ENCODE measurements around the gene LY6G6C.
A peak's percentile ranks its signal among the peaks of the same experiment; 100 is the strongest.

LY6G6C gene

GRCh38 chr6:31707701-31708100 lies 13.8 kb downstream of the LY6G6C start:
- Mint-ChIP-seq H3K27ac (no peak overlapping the region), H3K9me3 (no peaks in the 10 kb centered on the region), H3K4me3 (no peak overlapping the region), H3K27me3 (peaks cover 7% of the 10 kb centered on the region), H3K4me1 (peaks cover 15% of the 10 kb centered on the region)
- ATAC-seq (no peak), DNase-seq (no peak)

DNA sequence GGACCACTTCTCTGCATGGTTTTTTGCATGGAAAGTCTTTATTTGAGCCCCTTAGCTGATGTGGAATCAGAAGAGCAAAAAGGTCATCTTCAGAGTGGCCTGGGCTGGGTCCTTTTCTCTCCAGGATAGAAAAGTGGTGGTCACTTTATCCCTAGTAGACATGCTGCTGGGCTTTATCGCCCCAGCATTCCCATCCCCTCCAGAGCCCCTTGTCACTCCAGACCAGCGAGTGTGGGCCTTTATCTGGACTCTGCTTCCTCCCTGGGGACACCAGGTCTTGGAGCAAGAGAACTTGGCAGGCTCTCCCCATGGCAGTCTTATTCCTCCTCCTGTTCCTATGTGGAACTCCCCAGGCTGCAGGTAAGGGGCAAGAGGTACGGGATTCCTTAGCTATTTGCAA lies 14.9 kb downstream of the LY6G6C start, which contains the start of gene LY6G6F:
TSS of gene LY6G6F (plus strand) at position 268 of the 400 bp plus-strand sequence. CDS start at position 309, 41 bp downstream.
- H3K27me3 Mint-ChIP-seq = no peaks in the 10 kb centered on the region
- peak within 1 kb of the TSS in 1 of 2 donors; percentile 57 for H3K27ac Mint-ChIP-seq
- no peak for DNase-seq

DNA sequence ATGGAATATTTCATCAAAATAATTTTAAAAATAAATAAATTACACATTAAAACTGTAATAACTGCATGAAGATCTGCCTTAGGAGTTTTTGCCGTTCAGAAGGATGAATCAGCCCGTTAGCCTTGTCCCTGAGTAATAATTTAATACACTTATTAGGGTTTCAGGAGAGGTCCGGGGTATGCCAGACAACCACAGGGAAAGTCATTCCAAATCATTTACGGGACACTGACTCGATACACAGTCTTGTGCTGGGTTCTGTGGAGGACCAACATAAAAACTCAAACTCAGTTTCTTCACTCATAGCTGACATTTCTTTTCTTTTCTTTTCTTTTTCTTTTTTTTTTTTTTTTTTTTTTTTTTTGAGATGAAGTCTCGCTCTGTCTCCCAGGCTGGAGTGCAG lies 15.6 kb downstream of the LY6G6C start:
- no peaks in the 10 kb centered on the region for H3K9me3 Mint-ChIP-seq
- no peak overlapping the region for H3K4me3 Mint-ChIP-seq
- no peaks in the 10 kb centered on the region for H3K27me3 Mint-ChIP-seq

More for the DNA sequence above, 14.9 kb downstream of the LY6G6C start, which contains the start of gene LY6G6F:
- peaks cover 22% of the 10 kb centered on the region for H3K4me1 Mint-ChIP-seq
- no peak for ATAC-seq
- no peaks in the 10 kb centered on the region for H3K9me3 Mint-ChIP-seq
- H3K4me3 Mint-ChIP-seq = no peak within 1 kb of the TSS

DNA sequence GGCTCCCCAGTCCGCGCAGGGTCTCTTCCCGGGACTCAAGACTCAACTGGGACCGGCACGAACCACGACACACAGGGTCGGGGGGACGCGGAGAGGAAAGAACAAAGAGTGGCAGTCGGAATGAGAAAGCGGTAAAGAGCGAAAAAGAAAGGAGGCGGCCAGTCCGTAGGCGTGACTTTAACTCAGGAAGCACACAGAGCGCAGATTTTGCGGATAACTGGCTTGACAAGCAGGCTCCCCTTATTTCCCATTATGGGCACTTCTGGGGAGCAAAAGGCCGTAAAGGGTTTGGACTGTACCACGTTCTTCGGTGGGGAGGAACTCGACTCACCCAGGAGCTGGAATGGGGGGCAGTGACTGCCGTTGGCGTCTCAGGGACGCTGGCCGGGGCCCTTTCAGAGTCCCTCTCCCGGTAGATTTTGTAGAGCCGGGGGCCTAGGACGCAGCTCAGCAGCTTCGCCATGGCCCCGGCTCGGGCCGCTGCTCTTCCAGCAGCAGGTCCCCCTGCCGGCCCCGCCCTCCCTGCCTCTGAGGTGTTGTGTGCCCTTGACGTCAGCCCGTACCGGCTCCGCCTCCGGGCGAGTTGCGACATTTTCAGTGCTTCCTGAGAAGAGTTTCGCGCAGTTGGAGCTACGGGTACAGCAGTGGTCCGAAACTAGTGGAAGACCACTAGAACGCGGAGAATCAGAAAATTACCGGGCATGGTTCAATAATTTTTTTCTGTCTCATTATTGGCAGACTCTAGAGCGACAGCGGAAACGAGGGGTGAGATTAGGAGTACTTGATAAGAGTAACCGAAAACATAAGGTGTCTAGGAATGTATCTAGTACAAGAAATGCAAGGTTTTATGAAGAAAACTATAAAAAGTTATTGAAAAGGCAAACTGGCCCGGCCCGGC lies 18.5 kb downstream of the LY6G6C start, which contains the start of gene ABHD16A:
TSS of gene ABHD16A (minus strand) at position 506 of the 898 bp plus-strand sequence. CDS start at position 463, 43 bp downstream.
- Mint-ChIP-seq H3K4me3 (peak within 1 kb of the TSS; percentile 96), H3K27ac (peak within 1 kb of the TSS; percentile 91 to 98), H3K4me1 (peaks cover 25% of the 10 kb centered on the region), H3K9me3 (no peaks in the 10 kb centered on the region), H3K27me3 (no peaks in the 10 kb centered on the region)
- ATAC-seq (peak; percentile 98), DNase-seq (peak; percentile 95 to 97)

More for the DNA sequence above, 15.6 kb downstream of the LY6G6C start:
- Mint-ChIP-seq H3K27ac (no peak overlapping the region), H3K4me1 (peaks cover 24% of the 10 kb centered on the region)
- DNase-seq = no peak
- no peak for ATAC-seq

GRCh38 chr6:31702405-31702818 lies 19.1 kb downstream of the LY6G6C start:
- peak; percentile 22 for ATAC-seq
- no peak for DNase-seq
- Mint-ChIP-seq H3K4me3 (peak overlapping the region; percentile 96), H3K9me3 (no peaks in the 10 kb centered on the region), H3K27me3 (no peaks in the 10 kb centered on the region), H3K4me1 (peaks cover 31% of the 10 kb centered on the region), H3K27ac (peak overlapping the region; percentile 91 to 98)

GRCh38 chr6:31701666-31702404 lies 19.7 kb downstream of the LY6G6C start:
- peaks cover 33% of the 10 kb centered on the region for H3K4me1 Mint-ChIP-seq
- peak overlapping the region; percentile 96 for H3K4me3 Mint-ChIP-seq
- DNase-seq = no peak
- H3K27me3 Mint-ChIP-seq = no peaks in the 10 kb centered on the region
- ATAC-seq = no peak
- peak overlapping the region; percentile 91 to 98 for H3K27ac Mint-ChIP-seq
- no peaks in the 10 kb centered on the region for H3K9me3 Mint-ChIP-seq

DNA sequence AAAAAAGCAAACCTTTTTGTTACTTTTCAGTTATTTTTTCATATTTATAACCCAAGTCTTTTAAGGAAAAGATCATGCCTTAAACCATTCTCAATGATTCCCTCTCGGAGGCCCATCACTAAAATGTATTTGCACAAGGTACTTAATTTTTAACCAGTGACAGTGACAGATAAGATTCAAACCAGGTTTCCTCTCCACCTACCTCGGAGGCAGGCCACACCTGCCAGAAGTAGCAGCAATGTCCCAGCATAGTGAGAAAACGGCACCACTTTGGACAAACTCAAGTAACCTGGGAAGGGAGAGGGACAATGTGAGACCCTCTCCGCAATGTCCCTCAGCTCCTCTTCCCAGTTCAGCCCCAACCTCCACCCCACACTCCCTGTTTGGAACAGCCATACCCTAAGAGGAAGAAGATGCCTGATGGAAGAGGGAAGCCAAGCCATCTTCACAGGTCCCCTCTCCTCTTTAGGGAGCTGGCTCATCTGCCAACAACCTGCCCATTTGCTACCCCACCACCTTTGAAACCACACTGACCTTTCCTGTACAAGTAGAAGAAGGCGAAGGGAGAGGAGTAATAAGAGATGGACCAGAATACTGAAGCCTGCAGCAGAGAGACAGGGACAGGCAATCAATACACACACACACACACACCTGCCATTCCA lies 20.7 kb downstream of the LY6G6C start:
- ATAC-seq = no peak
- Mint-ChIP-seq H3K27ac (no peak overlapping the region), H3K27me3 (no peaks in the 10 kb centered on the region), H3K9me3 (no peaks in the 10 kb centered on the region), H3K4me3 (peak overlapping the region; percentile 27 to 38), H3K4me1 (peaks cover 33% of the 10 kb centered on the region)
- DNase-seq = no peak

DNA sequence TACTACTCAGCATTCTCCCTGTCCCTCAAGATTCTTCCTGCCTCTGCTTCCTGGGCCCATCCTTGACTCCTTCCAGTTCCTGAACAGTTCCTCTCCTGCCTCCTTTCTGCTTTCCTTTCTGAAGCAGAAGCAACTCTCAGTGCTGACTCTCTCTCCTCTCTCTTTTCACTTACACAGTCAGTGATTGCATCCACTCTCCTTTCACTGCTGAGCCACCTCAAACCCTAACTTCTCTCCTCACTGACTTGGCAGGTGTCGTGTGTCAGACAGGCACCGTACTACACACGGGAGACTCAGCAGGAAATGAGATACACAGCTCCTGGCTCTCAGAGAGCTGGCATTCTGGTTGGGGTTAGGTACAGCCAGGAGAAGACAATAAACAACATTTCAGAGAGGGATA lies 24.0 kb downstream of the LY6G6C start:
- no peak for ATAC-seq
- H3K27ac Mint-ChIP-seq = peak overlapping the region in 1 of 2 donors; percentile 36
- H3K4me3 Mint-ChIP-seq = no peak overlapping the region

DNA sequence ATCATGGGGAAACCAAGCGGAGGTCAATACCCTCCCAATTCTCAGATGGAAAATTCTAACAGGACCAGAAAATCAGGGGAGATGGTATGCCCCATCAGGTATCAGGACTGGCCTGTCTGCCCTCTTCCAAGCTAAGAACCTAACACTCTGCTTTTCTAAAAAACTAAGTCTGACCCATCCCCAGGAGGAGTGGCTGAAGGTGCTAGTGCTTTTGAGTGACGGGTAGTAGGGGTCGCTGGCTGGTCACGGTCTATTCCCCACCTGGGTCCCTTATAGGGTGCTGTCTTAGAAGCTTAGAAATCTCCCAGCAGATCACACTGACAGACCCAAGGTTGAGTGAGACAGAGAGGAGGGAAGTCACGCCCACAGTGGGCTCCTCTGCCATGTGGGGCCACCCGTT lies 28.0 kb downstream of the LY6G6C start:
- Mint-ChIP-seq H3K4me1 (peaks cover 22% of the 10 kb centered on the region), H3K27ac (no peak overlapping the region), H3K4me3 (no peak overlapping the region), H3K27me3 (no peaks in the 10 kb centered on the region), H3K9me3 (no peaks in the 10 kb centered on the region)
- ATAC-seq (no peak), DNase-seq (no peak)

More for the DNA sequence above, 24.0 kb downstream of the LY6G6C start:
- Mint-ChIP-seq H3K4me1 (peaks cover 25% of the 10 kb centered on the region), H3K27me3 (no peaks in the 10 kb centered on the region), H3K9me3 (no peaks in the 10 kb centered on the region)
- DNase-seq = no peak

- Mint-ChIP-seq H3K9me3 (no peaks in the 10 kb centered on the region), H3K4me1 (peaks cover 20% of the 10 kb centered on the region), H3K27ac (no peak overlapping the region), H3K27me3 (no peaks in the 10 kb centered on the region), H3K4me3 (no peak overlapping the region)
- DNase-seq (no peak), ATAC-seq (no peak)
Measured at GRCh38 chr6:31692886-31693285, 28.7 kb downstream of the LY6G6C start.

GRCh38 chr6:31692353-31692752 lies 29.2 kb downstream of the LY6G6C start:
- H3K4me1 Mint-ChIP-seq = peaks cover 15% of the 10 kb centered on the region
- no peak overlapping the region for H3K27ac Mint-ChIP-seq
- no peaks in the 10 kb centered on the region for H3K9me3 Mint-ChIP-seq
- no peaks in the 10 kb centered on the region for H3K27me3 Mint-ChIP-seq
- ATAC-seq = no peak
- H3K4me3 Mint-ChIP-seq = no peak overlapping the region
- no peak for DNase-seq

DNA sequence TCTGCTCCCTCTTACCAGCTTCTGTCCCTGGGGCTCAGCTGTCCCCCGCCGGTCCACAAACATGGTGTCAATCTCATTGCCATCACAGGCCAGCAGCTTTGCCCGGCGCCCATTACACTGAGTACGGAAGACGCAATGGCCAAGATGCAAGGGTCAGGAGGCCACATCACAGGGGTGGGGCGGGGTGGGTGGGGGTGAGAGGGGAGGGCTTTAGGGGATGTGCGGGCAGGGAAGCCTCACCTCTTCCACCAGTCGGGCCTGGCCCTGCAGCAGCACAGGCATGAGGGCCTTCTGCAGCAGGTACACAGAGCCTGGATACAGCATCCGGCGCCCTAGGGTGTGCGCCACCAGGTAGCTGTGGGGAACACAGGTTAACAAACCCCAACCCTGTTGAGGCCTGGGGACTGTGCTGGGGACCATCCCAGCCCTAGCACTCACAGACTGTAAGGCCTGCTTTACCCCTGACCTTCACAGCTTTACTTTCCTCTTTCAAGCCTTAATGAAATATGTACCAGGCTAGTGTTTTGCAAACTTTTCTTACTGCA lies 29.9 kb downstream of the LY6G6C start:
- H3K4me3 Mint-ChIP-seq = no peak overlapping the region
- ATAC-seq = no peak
- DNase-seq = no peak

GRCh38 chr6:31691078-31691463 lies 30.5 kb downstream of the LY6G6C start:
- ATAC-seq (no peak), DNase-seq (no peak)
- H3K9me3 Mint-ChIP-seq = no peaks in the 10 kb centered on the region
- H3K4me1 Mint-ChIP-seq = peaks cover 13% of the 10 kb centered on the region
- no peaks in the 10 kb centered on the region for H3K27me3 Mint-ChIP-seq
- no peak overlapping the region for H3K27ac Mint-ChIP-seq
- H3K4me3 Mint-ChIP-seq = no peak overlapping the region

More for the DNA sequence above, 29.9 kb downstream of the LY6G6C start:
- peaks cover 13% of the 10 kb centered on the region for H3K4me1 Mint-ChIP-seq
- peak overlapping the region; percentile 21 to 63 for H3K27ac Mint-ChIP-seq
- no peaks in the 10 kb centered on the region for H3K27me3 Mint-ChIP-seq
- H3K9me3 Mint-ChIP-seq = no peaks in the 10 kb centered on the region

- Mint-ChIP-seq H3K27ac (peak overlapping the region; percentile 57 to 59), H3K4me3 (no peak overlapping the region), H3K9me3 (no peaks in the 10 kb centered on the region), H3K4me1 (peaks cover 13% of the 10 kb centered on the region), H3K27me3 (no peaks in the 10 kb centered on the region)
- no peak for ATAC-seq
- no peak for DNase-seq
Measured at GRCh38 chr6:31690231-31691077, 31.1 kb downstream of the LY6G6C start.
